Keratinocyte (primary cell): ENCODE measurements around the gene NEDD1. TPM values are rescaled to one million over a fixed set of nuclear protein-coding genes. Genes with fewer than 3 reads are reported as not detected.

Source experiments
- DNase-seq: peaks from one replicate; pipeline ENCODE4 v3.0.0-alpha.2; 2011; ENCODE audit warnings: low read depth, missing footprints, low spot score
- FAIRE-seq: peaks from 2 replicates; lab custom pipeline; 2011; peaks lifted over from hg19 to GRCh38; lab: Jason Lieb, UNC
- H2AFZ ChIP-seq: 2 replicates; pipeline ENCODE4 v1.6.0; 2012; ENCODE audit warnings: low read length, control low read depth, inconsistent platforms; ENCODE audit not compliant: control insufficient read depth
- H3K27ac ChIP-seq: 2 replicates; pipeline ENCODE4 v1.5.1; 2011; ENCODE audit warnings: low read length; ENCODE audit not compliant: control insufficient read depth, insufficient read depth
- H3K27me3 ChIP-seq: 3 replicates; pipeline ENCODE4 v1.6.0; 2011; ENCODE audit warnings: low read length; ENCODE audit not compliant: control insufficient read depth, insufficient read depth; ENCODE audit errors: extremely low read depth
- H3K36me3 ChIP-seq, 2 experiments: 2 replicates in 1 of 2; 3 replicates in 1 of 2; pipeline ENCODE4 v1.5.1; 2011; ENCODE audit warnings: low read length in 2 of 2, mild to moderate bottlenecking in 1 of 2; ENCODE audit not compliant: control insufficient read depth in 2 of 2, insufficient read depth in 2 of 2; ENCODE audit errors: extremely low read depth in 1 of 2
- H3K4me1 ChIP-seq: 3 replicates; pipeline ENCODE4 v1.5.1; 2011; ENCODE audit warnings: low read length; ENCODE audit not compliant: control insufficient read depth, insufficient read depth; ENCODE audit errors: extremely low read depth
- H3K4me2 ChIP-seq: 3 replicates; pipeline ENCODE4 v1.6.0; 2011; ENCODE audit warnings: low read depth, low read length; ENCODE audit not compliant: control insufficient read depth, insufficient read depth; ENCODE audit errors: extremely low read depth
- H3K4me3 ChIP-seq, 3 experiments: fragments of 200-600 bp in 1 of 3; sonication (generic) in 1 of 3; 2 replicates in 2 of 3; 3 replicates in 1 of 3; pipeline ENCODE4 v1.5.1; 2011 to 2016; ENCODE audit warnings: low read length in 3 of 3, mild to moderate bottlenecking in 3 of 3, control low read depth in 2 of 3, inconsistent platforms in 1 of 3, low read depth in 1 of 3, mixed read lengths in 1 of 3, mixed run types in 1 of 3, moderate library complexity in 1 of 3; ENCODE audit not compliant: control insufficient read depth in 2 of 3, insufficient read depth in 2 of 3; ENCODE audit errors: extremely low read depth in 1 of 3
- H3K79me2 ChIP-seq: 2 replicates; pipeline ENCODE4 v1.6.0; 2012; ENCODE audit warnings: low read length; ENCODE audit not compliant: control insufficient read depth, insufficient read depth
- H3K9ac ChIP-seq: 3 replicates; pipeline ENCODE4 v1.6.0; 2011; ENCODE audit warnings: low read length; ENCODE audit not compliant: control insufficient read depth, insufficient read depth; ENCODE audit errors: extremely low read depth
- H3K9me1 ChIP-seq: 3 replicates; pipeline ENCODE4 v1.6.0; 2011; ENCODE audit warnings: low read length; ENCODE audit not compliant: control insufficient read depth, insufficient read depth; ENCODE audit errors: extremely low read depth
- H3K9me3 ChIP-seq: 2 replicates; pipeline ENCODE4 v1.5.1; 2012; ENCODE audit warnings: low read depth, low read length; ENCODE audit not compliant: control insufficient read depth
- H4K20me1 ChIP-seq: 3 replicates; pipeline ENCODE4 v1.6.0; 2011; ENCODE audit warnings: low read length; ENCODE audit not compliant: control insufficient read depth, insufficient read depth; ENCODE audit errors: extremely low read depth
- CTCF ChIP-seq, 3 experiments: IDR thresholded peaks in 1 of 3; conservative IDR thresholded peaks in 1 of 3; optimal IDR thresholded peaks in 1 of 3; 2 replicates in 2 of 3; 3 replicates in 1 of 3; pipeline versions ENCODE3 to v1.5.1; 2011; ENCODE audit warnings: low read length in 3 of 3, mild to moderate bottlenecking in 3 of 3, moderate library complexity in 2 of 3, control low read depth in 1 of 3, inconsistent platforms in 1 of 3; ENCODE audit not compliant: insufficient read depth in 2 of 3; ENCODE audit errors: extremely low read depth in 1 of 3
- EZH2 ChIP-seq: IDR thresholded peaks from one replicate; pipeline ENCODE4 v1.6.1; 2012; ENCODE audit warnings: inconsistent platforms, mild to moderate bottlenecking, low read length, moderate library complexity
- dilution Hi-C: fragments of 300-500 bp; cut with MboI; formaldehyde crosslinking; loops from one replicate; pipeline ENCODE4 v1.7.0; 2020; ENCODE audit warnings: low sequenced_read_pairs; ENCODE audit not compliant: extremely low pct_ligation_motif_present
- polyA plus RNA-seq, 5 experiments: library from polyadenylated mRNA; depleted of rRNA in 3 of 5; stranded (reverse) in 3 of 5; stranded (forward) in 1 of 5; unstranded in 1 of 5; fragments of >200 nt; gene quantifications; 1 replicate in 1 of 5; 2 replicates in 3 of 5; 3 replicates in 1 of 5; pipeline versions ENCODE4 v1.2.1 to v1.2.3, GENCODE V29; 2011 to 2012; ENCODE audit warnings: missing spikeins in 2 of 5, low read depth in 1 of 5, low replicate concordance in 1 of 5

Gene NEDD1
- polyA plus RNA-seq, 1 donor (not counting 4 experiments of a cell fraction or from before 2014, with no cell fraction given), result 44.4 TPM

- Histone ChIP-seq H4K20me1 (no peaks in the 10 kb centered on the region), H3K9me3 (no peaks in the 10 kb centered on the region), H3K36me3 (no peaks in the 10 kb centered on the region), H3K27me3 (no peaks in the 10 kb centered on the region), H3K4me3 (no peak overlapping the region), H2AFZ (no peak overlapping the region), H3K27ac (no peak overlapping the region), H3K4me1 (peaks cover 4% of the 10 kb centered on the region), H3K9ac (no peak overlapping the region), H3K79me2 (no peaks in the 10 kb centered on the region), H3K4me2 (no peak overlapping the region), H3K9me1 (no peaks in the 10 kb centered on the region)
- DNase-seq, result no peak
- TF ChIP-seq EZH2, result no peak
- no peak for TF ChIP-seq CTCF (optimal IDR thresholded peaks at IDR 0.05 in 1 of 3, IDR thresholded peaks at IDR 0.05 in 1 of 3, conservative IDR thresholded peaks at IDR 0.05 in 1 of 3; ENCODE audit: extremely low read depth in 1 of 3, insufficient read depth in 2 of 3, low read length in 3 of 3)
- dilution Hi-C loops, result no loop called here
- no peak for FAIRE-seq
These were observed 24.2 kb upstream of the NEDD1 start for GRCh38 chr12:96882862-96883261.

GRCh38 chr12:96883571-96883970 lies 23.5 kb upstream of the NEDD1 start:
- Histone ChIP-seq H3K27me3 (no peaks in the 10 kb centered on the region), H3K27ac (no peak overlapping the region), H2AFZ (no peak overlapping the region), H4K20me1 (no peaks in the 10 kb centered on the region), H3K36me3 (no peaks in the 10 kb centered on the region), H3K9me3 (no peaks in the 10 kb centered on the region), H3K9ac (no peak overlapping the region), H3K4me3 (no peak overlapping the region), H3K4me1 (peaks cover 6% of the 10 kb centered on the region), H3K79me2 (no peaks in the 10 kb centered on the region), H3K4me2 (no peak overlapping the region), H3K9me1 (no peaks in the 10 kb centered on the region)
- dilution Hi-C loops, result no loop called here
- DNase-seq (no peak), FAIRE-seq (no peak)
- TF ChIP-seq EZH2 (no peak), CTCF (optimal IDR thresholded peaks at IDR 0.05 in 1 of 3, IDR thresholded peaks at IDR 0.05 in 1 of 3, conservative IDR thresholded peaks at IDR 0.05 in 1 of 3; ENCODE audit: extremely low read depth in 1 of 3, insufficient read depth in 2 of 3, low read length in 3 of 3) (no peak)
